ENCODE measurements around the gene CDH4.

CDH4 gene

GRCh38 chr20:61803416-61803914 lies 551.4 kb downstream of the CDH4 start:
- no peak for DNase-seq

- no peak for DNase-seq
Observed at GRCh38 chr20:61803915-61804751, 552.1 kb downstream of the CDH4 start.

GRCh38 chr20:61804752-61805295 lies 552.8 kb downstream of the CDH4 start:
- no peak for DNase-seq

GRCh38 chr20:61805365-61805764 lies 553.3 kb downstream of the CDH4 start:
- no peak for DNase-seq

GRCh38 chr20:61805781-61806180 lies 553.7 kb downstream of the CDH4 start:
- DNase-seq, result no peak

DNA sequence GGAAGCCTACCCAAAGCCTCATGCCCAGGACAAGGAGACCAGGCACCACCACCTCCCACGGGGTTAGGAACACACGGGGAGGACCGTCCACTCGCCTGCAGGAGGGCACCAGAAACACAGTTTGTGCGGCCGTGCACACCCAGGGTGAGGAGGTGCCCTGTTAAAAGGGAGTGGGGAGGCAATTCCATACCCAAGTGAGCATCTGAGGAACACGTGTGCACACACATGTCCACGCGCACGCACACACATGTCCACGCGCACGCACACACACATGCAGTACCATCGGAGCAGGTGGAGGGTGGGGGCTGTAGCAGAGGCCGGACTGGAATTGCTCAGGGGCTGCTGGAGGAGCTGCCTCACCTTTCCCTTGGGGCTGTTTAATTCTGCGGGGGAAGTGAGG lies 554.3 kb downstream of the CDH4 start:
- DNase-seq, result no peak

DNA sequence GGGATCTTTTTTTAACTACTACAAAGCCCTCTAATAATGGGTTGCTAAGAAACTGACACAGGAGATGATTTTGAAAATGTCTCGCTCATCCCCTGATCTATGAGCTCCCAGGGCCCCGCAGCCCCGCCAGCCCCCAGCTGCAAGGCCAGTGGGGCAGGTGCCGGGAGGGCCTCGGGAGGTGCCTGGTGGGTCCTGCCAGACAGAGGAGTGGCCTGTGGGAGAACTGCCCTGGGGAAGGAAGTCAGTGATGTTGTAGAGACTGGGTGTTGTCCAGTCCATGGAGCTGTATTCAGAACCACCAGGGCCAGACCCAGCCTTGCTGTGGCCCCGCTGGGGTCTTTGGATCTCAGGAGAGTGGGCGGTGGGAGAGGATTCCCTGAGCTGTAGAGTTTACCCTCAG lies 554.9 kb downstream of the CDH4 start:
- DNase-seq, result no peak

DNA sequence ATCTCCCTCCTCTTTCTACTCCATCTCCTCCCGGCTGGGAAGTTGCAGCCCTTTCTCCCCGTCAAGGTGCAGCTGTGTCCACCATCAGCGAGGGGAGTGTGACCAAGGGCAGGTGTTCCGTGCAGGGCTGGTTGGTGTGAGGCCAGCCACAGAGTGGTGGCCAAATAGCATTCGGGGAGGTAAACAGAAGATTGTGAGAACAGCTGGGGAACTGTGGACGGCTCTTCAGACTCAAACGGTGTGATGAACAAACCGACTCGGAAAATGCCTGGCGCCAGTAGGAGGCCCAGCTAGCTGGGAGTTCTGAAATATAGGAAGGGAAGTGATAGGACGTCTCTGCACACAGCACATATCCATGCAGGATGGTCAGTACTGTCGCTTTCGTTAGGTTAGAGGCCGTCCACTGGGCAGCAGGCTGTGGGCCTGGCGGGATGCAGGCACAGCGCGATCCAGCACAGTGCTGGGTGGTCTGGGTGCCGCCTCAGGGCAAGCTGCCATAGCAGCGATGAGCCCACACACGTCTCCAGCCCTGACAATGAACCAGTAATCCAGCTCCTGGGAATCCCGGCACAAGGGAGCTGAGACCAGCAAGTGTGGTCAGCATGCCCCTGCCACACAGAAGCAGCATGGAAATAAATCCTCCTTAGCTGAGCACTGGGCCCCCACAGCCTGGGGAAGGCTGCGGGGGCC lies 555.6 kb downstream of the CDH4 start:
- DNase-seq, result no peak

GRCh38 chr20:61808447-61808846 lies 556.4 kb downstream of the CDH4 start:
- no peak for DNase-seq

GRCh38 chr20:61809006-61809770 lies 557.1 kb downstream of the CDH4 start:
- DNase-seq, result no peak

- DNase-seq, result no peak
Observed at GRCh38 chr20:61810066-61810737, 558.1 kb downstream of the CDH4 start.

DNA sequence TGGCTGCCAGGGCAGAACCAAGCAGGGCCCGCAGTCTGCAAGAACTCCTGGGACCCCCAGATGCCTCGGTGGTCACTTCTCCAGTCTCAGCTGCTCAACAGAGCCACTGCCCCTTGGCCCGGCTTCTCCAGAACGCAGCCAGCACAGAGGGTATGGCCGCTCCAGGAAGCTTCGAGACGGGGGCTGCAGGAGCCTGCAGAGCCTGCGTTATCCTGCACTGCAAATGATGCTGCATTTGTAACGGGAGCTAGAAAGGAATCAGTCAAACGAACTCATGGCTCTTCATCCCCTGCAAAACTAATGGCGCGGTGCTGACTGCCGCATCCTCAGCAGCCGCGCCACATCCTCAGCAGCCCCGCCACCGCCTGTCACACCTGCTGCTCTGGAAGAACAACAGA lies 558.7 kb downstream of the CDH4 start:
- no peak for DNase-seq

DNA sequence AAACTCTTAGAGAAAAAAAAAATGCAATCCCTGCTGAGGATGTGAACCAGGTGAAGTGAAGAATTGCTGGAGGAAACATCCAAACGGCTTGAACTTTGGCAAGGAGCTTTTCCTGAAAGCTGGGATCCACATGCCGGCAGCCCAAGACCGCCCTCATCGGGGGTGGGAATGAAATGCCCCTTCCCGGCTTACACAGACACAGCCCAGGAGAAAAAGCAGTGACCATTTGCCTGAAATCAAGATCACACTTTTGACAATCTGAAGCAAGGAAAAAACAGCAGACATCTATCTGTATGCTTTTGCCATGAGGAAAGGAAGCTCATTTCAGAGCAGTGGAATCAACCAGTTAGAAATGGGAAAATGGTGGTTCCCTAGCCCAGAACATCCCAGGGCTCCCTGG lies 559.1 kb downstream of the CDH4 start:
- DNase-seq, result no peak

- no peak for DNase-seq
Observed at GRCh38 chr20:61812121-61812844, 560.2 kb downstream of the CDH4 start.

DNA sequence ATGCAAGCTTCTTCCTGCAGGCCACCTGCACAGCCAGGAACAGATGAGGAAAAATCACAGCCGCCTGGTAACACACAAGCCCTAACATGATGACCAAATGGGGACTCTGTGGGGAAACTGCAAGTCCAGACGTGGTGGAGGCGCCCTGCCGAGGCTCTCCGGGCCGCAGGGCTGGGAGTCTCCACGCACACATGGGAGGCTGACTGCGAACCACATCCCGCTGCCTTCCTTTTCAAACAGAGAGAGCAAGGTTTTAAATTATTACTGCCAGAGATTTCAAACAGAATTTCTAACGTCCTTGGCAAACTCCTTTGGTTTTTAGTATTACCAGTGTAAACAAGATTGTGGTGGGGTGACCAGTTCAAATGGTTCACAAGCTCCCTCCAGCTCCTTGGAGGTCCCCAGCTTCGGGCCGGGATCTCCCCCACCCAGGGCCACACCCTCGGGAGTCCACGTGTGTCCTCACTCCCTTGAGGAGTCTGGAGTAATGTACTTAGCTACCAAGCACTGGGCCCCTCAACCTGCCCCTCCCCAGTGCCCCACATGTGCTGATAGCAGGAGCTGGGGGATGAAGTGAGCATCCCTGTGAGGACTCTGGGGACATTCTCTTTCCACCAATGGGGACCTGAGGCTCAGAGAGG lies 560.9 kb downstream of the CDH4 start:
- no peak for DNase-seq

- DNase-seq, result no peak
Observed at GRCh38 chr20:61813791-61814190, 561.7 kb downstream of the CDH4 start.

DNA sequence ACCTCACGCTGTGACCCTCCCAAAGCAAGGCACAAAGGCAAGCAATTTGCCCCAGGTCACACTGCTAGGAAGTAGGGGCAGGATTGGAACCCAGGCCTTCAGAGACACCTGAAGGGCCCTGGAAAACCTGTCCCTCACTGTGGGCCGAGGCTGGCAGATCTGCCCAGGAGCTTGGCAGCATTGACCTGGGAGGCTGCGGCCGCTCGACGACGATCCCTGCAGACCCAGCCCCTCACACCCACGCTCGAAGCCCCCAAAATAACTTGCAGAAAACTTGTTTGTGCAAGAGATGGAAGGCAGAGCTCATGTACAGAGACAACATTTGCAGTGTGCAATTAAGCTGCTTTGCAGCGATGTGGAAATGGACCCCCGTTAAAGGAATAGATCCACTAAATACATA lies 562.2 kb downstream of the CDH4 start:
- no peak for DNase-seq

GRCh38 chr20:61814726-61815125 lies 562.7 kb downstream of the CDH4 start:
- DNase-seq, result no peak

DNA sequence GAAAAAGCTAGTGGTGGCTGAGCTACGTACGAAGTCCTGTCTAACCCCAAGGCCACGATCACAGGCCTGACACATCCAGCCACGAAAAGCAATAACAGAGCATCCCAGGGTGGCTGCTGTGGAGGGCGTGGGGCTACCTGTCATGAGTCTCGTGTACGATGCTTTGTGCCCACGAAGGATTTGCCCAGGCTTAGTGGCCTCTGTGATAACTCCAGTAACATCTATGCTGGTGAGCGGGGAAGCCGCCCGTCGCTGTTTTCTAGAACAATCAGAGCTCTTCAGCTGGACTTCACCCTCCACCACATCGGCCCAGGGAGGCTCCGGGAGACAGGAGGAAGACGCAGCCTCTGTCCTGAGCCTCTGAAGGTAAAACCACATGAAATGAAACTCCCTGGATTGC lies 563.1 kb downstream of the CDH4 start:
- DNase-seq, result no peak

DNA sequence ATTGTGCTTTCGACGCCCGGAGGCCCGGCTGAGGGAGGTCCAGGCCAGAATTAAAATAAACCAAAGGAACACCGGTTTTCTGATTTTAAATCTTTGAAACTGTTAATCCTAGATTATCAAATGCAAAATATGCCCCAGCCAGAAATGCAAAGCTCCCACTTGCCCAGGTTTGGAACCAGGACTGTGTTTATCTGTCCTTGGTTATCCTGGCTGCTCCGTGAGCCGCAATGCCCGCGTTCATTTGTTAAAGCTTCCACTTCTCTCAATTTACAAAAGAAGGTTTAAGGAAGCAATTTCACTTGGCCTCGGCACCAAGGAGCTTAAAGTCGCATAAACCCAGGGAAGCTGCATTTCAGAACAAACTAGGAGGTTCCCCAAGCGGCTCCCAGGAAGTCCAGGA lies 563.6 kb downstream of the CDH4 start:
- DNase-seq, result no peak
